H1 (cell line): ENCODE results near the gene SLC27A2. TPM values are rescaled to one million over a fixed set of nuclear protein-coding genes. Genes with fewer than 3 reads are reported as not detected.
A peak's percentile ranks its signal among the peaks of the same experiment; 100 is the strongest.

Experiments used
- CBX8 ChIP-seq: fragments of 300-800, 300-1000 bp; sonication (generic); IDR thresholded peaks from 2 replicates; pipeline ENCODE4 v1.7.1; 2016; ENCODE audit warnings: low read depth, low read length, borderline replicate concordance
- CEBPB ChIP-seq: IDR thresholded peaks from 2 replicates; pipeline ENCODE4 v1.6.1; 2012; ENCODE audit warnings: low read depth, low read length
- CTCF ChIP-seq, 3 experiments: IDR thresholded peaks; 1 replicate in 2 of 3; 2 replicates in 1 of 3; pipeline versions ENCODE4 v1.5.1 to v1.6.1; 2011; ENCODE audit warnings: low read length in 3 of 3, mild to moderate bottlenecking in 3 of 3, inconsistent platforms in 2 of 3, low read depth in 1 of 3, moderate library complexity in 1 of 3; ENCODE audit not compliant: insufficient read depth in 1 of 3; ENCODE audit errors: control extremely low read depth in 1 of 3
- EGR1 ChIP-seq: IDR thresholded peaks from 2 replicates; pipeline ENCODE4 v1.6.1; 2011; ENCODE audit warnings: low read depth, low read length, borderline replicate concordance
- EP300 ChIP-seq, 2 experiments: IDR thresholded peaks; 1 replicate in 1 of 2; 2 replicates in 1 of 2; pipeline ENCODE4 v1.6.1; 2011 to 2012; ENCODE audit warnings: low read depth in 2 of 2, low read length in 2 of 2, mild to moderate bottlenecking in 2 of 2, borderline replicate concordance in 1 of 2, inconsistent platforms in 1 of 2, moderate library complexity in 1 of 2
- EZH2 ChIP-seq: fragments of 200-600 bp; sonication (generic); IDR thresholded peaks from 2 replicates; pipeline ENCODE4 v1.7.1; 2012; ENCODE audit warnings: low read depth, mild to moderate bottlenecking, moderate library complexity, low read length, inconsistent platforms; ENCODE audit not compliant: severe bottlenecking
- GABPA ChIP-seq: IDR thresholded peaks from 2 replicates; pipeline ENCODE4 v1.6.1; 2011; ENCODE audit warnings: mild to moderate bottlenecking, low read length, moderate library complexity, borderline replicate concordance; ENCODE audit not compliant: insufficient read depth
- GTF2F1 ChIP-seq: IDR thresholded peaks from 2 replicates; pipeline ENCODE4 v1.6.1; 2012; ENCODE audit warnings: low read depth, low read length, improper control_type of control experiment, borderline replicate concordance
- HDAC2 ChIP-seq, 2 experiments: fragments of 300-600 bp in 1 of 2; sonication (generic) in 1 of 2; IDR thresholded peaks; 2 replicates each; pipeline ENCODE4 v1.6.1; 2011 to 2012; ENCODE audit warnings: low read depth in 2 of 2, low read length in 2 of 2, mild to moderate bottlenecking in 2 of 2, moderate library complexity in 2 of 2, borderline replicate concordance in 1 of 2, inconsistent platforms in 1 of 2
- HDAC6 ChIP-seq: IDR thresholded peaks from one replicate; pipeline ENCODE4 v1.7.1; 2012; ENCODE audit warnings: low read depth, mild to moderate bottlenecking, inconsistent platforms, low read length, moderate library complexity
- JUND ChIP-seq: IDR thresholded peaks from 2 replicates; pipeline ENCODE4 v1.6.1; 2011; ENCODE audit warnings: mild to moderate bottlenecking, improper control_type of control experiment, low read length
- NANOG ChIP-seq: IDR thresholded peaks from 2 replicates; pipeline ENCODE4 v1.6.1; 2011; ENCODE audit warnings: low read length, low read depth, mild to moderate bottlenecking, inconsistent platforms; ENCODE audit not compliant: insufficient read depth, poor library complexity, severe bottlenecking
- PHF8 ChIP-seq: fragments of 200-600 bp; sonication (generic); conservative IDR thresholded peaks from 2 replicates; pipeline ENCODE4 v1.7.1; 2012; ENCODE audit warnings: low read depth, mild to moderate bottlenecking, inconsistent platforms, low read length, moderate library complexity
- POU5F1 ChIP-seq: IDR thresholded peaks from 2 replicates; pipeline ENCODE4 v1.6.1; 2011; ENCODE audit warnings: low read depth, mild to moderate bottlenecking, low read length, moderate library complexity
- SIRT6 ChIP-seq: IDR thresholded peaks from one replicate; pipeline ENCODE4 v1.7.1; 2012; ENCODE audit warnings: low read length, inconsistent platforms
- SIX5 ChIP-seq: IDR thresholded peaks from 2 replicates; pipeline ENCODE4 v1.6.1; 2011; ENCODE audit warnings: mild to moderate bottlenecking, low read depth, low read length
- SP4 ChIP-seq: IDR thresholded peaks from 2 replicates; pipeline ENCODE4 v1.6.1; 2012; ENCODE audit warnings: low read length, inconsistent platforms
- TAF1 ChIP-seq: IDR thresholded peaks from 2 replicates; pipeline ENCODE4 v1.6.1; 2011; ENCODE audit warnings: mild to moderate bottlenecking, low read depth, low read length
- TBP ChIP-seq: IDR thresholded peaks from 2 replicates; pipeline ENCODE4 v1.6.1; 2011; ENCODE audit warnings: low read depth, low read length, improper control_type of control experiment
- YY1 ChIP-seq: IDR thresholded peaks from 2 replicates; pipeline ENCODE4 v1.6.1; 2011; ENCODE audit warnings: low read depth, mild to moderate bottlenecking, low read length
- polyA plus RNA-seq, 7 experiments: library from polyadenylated mRNA; depleted of rRNA in 3 of 7; stranded (reverse) in 5 of 7; unstranded in 2 of 7; fragments of >200 nt in 5 of 7; fragments of 200-250 nt in 2 of 7; gene quantifications; 1 replicate in 5 of 7; 2 replicates in 1 of 7; 4 replicates in 1 of 7; pipeline versions ENCODE4 v1.2.1 to v1.2.3, GENCODE V29; 2011 to 2013; ENCODE audit warnings: missing spikeins in 2 of 7, mixed read lengths in 2 of 7
- total RNA-seq: library from RNA; stranded (reverse); fragmentation: NEBNext Ultra II Directional; extraction: Animal tissue kit (Norgen Biotek cat#: 25700); gene quantifications from 2 replicates; pipeline ENCODE4 v1.2.1, GENCODE V29; 2021

SLC27A2 gene
- total and polyA plus RNA-seq, 2 of the 8 experiments (the other 6 are each of a cell fraction or from before 2014, with no cell fraction given) = 5.6 to 5.8 TPM

GRCh38 chr15:50182219-50183013, 420 bp downstream of the SLC27A2 start (continued):
- TF ChIP-seq TBP (peak; percentile 49; the same call in 1 of the 2 replicates), TAF1 (0 out of 2 replicates have a peak, but pooled peaks have one; percentile 48), YY1 (0 out of 2 replicates have a peak, but pooled peaks have one; percentile 1), SP4 (no peak), EP300 (IDR thresholded peaks at IDR 0.05; ENCODE audit: borderline replicate concordance in 1 of 2, low read depth in 2 of 2, low read length in 2 of 2) (no peak), CTCF (IDR thresholded peaks at IDR 0.05; ENCODE audit: control extremely low read depth in 1 of 3, insufficient read depth in 1 of 3, low read depth in 1 of 3, low read length in 3 of 3) (no peak), SIRT6 (no peak), NANOG (no peak), JUND (no peak), CBX8 (no peak), SIX5 (no peak), EGR1 (no peak), HDAC2 (IDR thresholded peaks at IDR 0.05; ENCODE audit: borderline replicate concordance in 1 of 2, low read depth in 2 of 2, low read length in 2 of 2) (0 out of 4 replicates have a peak, but pooled peaks of 1 of the 2 experiments have one; percentile 70), GABPA (no peak), HDAC6 (no peak), PHF8 (peak; percentile 65; the same call in 1 of the 2 replicates), POU5F1 (no peak), CEBPB (no peak), EZH2 (peak; percentile 67), GTF2F1 (no peak)
